ENCODE data around the gene CPNE7.

The CPNE7 gene

DNA sequence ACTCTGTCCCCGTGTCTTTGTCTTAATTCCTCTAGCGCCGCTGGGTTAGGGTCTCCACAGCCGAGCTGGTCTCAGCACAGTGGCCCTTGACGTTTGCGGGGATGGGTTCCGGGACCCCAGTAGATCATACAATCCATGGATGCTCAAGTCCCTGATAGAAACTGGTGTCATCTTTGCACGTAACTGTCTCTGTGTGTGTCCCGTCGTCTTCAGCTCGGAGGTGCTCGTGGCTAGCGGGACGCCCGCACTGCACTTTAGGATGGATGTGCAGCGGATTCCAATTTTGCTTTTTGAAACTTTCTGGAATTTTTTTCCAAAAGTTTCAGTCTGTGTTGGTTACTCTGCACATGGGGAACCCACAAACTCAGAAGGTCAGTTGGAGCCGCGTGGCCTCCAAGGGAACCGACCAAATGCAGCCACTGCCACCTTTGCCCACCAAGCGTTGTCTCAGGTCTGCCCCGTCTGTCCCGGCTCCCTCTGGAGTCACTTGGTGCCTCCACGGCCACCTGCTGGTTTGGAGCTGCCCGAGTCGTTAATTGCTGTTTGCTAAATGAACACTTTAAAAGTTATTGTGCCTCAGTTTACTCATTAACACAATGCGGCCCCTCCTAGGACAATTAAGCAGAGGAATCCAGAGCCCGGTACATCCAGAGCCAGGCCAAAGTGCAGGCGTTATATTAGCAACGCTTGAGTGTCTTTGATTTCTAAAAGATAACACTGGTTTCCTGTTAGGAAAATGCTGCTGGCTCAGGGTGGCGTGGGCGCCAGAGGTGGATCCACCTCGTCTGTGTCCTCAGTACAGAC, 32.6 kb downstream of the CPNE7 start:
- DNase-seq, result no peak

DNA sequence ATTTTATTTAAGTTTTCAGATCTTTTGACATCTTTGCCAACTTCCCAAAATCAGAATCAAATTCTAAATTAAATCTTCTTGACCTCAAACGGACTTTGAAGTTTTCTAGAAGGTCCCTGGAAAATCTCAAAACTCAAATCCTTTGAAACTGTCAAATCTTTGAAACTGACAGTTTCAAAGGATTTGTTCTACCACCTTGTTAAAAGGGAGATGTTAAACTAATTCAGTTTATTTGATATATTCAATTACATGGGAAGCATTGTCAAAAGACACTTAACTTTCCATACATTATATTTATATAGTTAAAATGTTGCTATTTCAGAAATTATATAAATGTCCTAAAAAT, 34.5 kb downstream of the CPNE7 start:
- no peak for DNase-seq

DNA sequence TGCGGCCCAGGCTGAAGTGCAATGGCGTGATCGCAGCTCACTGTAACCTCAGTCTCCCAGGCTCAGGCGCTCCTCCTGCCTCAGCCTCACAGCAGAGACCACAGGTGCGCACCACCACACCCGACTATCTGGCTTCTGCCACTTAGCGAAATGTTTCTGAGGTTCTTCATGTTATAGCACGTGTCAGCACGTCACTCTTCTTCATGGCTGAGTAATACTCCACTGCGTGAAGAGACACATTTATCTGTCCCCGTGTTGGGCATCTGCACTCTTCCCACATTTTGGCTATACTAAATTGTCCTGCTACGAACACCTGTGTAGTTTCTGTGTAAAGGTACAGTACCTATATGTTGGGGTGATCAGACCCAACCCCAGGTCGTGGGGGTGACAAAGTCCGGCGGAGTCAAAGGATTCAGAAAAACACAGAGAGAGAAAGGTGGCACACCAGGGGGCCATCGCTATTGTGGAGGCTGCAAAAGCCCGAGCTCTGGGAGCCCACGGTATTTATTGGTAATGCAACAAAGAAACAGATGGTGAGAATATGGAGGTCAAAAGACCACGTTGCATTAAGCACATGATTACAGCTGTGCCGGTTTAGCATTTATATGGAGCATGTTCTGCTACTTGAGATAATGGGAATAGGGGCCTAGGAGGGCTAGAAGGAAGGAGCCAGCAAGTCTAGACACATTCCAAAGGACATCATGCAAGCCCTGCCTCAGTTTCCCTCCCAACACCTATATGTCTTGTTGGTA, 37.0 kb downstream of the CPNE7 start:
- DNase-seq, result no peak

DNA sequence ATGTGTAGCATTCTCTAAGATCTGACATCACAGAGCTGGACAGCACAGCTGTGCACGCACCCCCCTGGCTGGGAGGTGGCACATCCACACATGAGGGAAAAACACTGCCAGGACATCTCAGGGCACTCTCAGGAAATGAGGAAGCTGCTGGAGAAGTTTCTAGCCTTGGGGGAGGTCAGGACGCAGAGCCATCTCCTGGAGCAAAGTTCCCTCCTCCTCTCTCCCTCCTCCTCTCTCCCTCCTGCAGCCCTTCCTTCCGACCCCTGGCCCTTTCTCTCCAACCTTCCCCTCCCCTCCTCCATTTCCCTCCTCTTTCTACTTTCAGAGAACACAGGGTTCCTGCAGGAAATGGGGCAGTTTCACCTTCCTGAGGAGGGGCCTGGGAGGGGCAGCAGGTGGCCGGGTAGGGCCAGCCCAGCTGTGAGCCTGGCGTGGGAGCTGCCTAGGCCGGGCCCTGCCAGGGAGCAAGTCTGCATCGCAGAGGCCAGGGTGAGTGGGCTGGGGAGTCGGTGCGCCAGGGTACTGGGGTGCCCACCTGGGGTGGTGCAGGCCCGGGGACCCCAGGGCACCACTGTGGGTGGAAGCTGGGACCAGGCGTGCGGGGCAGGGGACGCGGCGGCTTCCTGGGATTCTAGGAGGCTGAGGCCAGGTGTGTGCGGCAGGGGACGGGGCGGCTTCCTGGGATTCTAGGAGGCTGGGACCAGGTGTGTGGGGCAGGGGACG, 37.8 kb downstream of the CPNE7 start, which contains the start of gene DPEP1:
DPEP1 (plus strand) TSS at position 412 of the 723 bp plus-strand sequence. CDS start 16,769 bp downstream, outside the sequence.
- DNase-seq, result no peak

DNA sequence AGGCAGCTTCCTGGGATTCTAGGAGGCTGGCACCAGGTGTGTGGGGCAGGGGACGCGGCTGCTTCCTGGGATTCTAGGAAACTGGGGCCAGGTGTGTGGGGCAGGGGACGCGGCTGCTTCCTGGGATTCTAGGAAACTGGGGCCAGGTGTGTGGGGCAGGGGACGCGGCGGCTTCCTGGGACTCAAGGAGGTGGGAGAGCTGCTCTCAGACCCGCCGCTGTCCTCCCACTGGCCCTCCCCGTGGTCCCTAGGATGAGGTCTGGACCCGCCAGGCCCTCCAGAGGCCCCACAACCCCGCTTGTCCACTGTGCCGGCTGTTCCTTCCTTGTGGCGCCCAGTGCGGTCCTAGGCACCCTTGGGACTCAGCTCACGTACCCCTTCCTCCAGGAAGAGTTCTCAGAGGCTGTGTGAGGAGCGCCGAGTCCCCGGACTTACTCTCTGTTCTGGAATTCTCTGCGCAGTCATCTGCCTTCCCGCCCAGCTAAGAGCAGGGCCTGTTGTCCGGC, 38.4 kb downstream of the CPNE7 start:
- no peak for DNase-seq

DNA sequence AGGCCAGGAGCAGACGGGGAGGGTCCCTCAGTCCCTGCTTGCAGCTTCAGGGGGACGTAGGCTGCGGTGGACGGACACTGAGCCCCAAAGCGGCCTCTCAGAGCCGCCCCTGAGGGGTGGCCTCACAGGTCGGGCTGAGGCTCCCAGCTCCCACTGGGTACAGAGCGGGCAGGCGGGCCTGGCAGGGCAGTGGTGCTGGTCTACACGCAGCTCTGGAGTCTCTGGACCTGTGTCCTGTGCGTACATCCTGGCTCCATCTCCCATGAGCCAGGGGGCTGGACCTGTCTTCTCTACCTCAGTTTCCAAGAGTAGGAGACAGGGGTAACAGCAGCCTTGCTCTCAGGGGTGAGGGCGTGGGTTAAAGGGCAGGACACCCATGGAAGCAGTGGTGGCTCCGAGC, 39.6 kb downstream of the CPNE7 start:
- no peak for DNase-seq

DNA sequence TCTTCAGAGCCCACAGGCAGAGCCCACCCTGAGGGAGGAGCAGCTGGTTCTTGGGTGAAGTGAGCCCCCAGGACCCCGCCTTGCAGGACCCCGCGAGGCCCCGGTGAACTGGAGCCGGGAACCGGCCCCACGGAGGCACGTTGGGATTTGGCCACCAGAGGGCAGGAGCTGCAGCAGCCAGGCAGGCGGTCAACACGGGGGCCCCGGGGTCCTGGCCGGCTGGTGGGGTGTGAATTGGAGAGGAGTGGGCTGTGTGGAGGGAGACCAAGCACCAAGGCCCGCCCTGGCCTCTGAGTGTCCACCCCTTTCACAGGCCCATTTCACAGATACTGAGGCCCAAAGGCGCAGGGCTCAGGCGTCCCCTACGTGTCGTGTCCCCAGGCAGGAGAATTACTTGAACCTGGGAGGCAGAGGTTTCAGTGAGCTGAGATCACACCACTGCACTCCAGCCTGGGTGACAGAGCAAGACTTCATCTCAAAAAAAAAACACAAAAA, 40.1 kb downstream of the CPNE7 start:
- DNase-seq, result peak in 1 of 2 donors; percentile 47

DNA sequence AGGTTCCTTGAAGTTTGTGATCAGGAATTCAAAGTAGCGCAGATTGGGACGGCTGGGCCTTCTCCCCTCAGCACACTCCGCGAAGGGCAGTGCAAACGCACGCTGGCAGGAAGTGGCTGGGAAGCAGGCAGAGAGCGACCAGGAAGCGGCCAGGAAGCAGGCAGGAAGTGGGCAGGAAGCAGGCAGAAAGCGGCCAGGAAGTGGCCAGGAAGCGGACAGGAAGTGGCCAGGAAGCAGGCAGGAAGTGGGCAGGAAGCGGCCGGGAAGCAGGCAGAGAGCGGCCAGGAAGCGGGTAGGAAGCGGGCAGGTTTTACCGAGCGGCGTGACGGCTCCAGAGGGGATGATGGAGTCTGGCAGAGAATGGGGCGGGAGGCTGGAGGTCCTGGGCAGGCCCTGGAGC, 41.1 kb downstream of the CPNE7 start:
- peak; percentile 13 to 55 for DNase-seq

DNA sequence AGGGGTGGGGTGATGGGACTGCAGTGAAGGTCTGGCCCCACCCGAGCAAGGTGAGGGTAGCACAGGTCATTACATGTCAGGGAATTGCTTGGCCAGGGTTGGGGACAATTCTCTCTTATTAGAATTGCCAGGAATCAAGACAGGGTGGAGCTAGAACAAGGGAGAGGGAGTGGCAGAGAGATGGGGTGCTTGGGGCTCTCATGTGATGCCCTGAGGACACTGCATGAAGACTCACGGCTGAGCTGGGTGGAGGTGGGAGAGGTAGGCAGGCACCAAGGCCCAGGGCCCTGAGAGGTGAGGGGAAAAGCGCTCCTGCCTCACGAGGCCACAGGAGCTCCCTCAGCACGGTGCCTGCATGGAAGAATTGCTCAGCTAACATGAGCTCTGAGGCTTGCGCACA, 41.5 kb downstream of the CPNE7 start:
- no peak for DNase-seq

DNA sequence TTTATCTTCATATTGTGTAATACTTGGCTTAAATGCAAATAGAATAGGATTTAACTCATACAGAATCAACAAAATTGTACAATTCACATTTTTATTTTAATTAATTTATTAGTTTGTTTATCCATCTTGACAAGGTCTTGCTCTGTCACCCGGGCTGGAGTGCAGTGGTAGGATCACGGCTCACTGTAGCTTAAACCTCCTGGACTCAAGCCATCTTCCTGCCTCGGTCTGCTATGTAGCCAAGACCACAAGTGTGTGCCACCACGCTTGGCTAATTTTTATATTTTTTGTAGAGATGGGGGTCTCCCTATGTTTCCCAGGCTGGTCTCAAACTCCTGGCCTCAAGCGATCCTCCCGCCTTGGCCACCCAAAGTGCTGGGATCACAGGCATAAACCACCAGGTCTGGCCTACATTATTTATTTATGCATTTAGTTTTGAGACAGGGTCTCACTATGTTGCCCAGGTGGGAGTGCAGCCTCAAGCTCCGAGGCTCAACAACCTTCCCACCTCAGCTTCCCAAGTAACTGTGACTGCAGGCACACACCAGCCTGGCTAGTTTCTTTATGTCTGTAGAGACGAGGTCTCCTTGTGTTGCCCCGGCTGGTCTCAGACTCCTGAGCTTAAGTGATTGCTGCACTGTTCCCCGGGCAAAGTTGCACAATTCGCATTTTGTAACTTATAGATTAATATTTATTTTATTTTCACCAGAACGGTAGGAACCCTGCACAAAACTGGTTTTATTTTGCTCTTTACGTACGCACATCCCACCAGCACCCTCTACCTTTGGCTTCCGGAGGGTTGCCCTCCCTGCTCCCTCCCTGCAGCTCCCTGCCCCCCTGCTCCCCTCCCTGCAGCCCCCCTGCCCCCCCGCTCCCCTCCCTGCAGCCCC, 42.8 kb downstream of the CPNE7 start:
- no peak for DNase-seq

DNA sequence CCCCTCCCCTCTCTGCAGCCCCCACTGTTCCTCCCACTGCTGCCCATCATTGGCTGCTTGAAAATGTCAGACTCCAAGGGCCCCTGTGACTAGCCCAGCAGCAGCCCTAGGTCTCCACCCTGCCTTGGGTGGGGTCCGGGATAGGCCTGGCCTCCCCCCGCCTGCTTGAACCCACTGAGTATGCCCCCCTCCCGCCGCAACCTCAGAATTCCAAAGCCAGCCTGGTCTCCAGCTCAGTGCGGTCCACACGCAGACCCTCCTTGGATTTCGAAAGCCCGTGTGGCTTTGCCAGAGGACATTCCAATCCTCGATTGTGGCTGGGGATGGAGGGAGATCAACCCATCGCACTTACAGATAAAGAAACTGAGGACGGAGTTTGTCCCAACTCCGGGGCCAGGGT, 44.3 kb downstream of the CPNE7 start:
- no peak for DNase-seq

DNA sequence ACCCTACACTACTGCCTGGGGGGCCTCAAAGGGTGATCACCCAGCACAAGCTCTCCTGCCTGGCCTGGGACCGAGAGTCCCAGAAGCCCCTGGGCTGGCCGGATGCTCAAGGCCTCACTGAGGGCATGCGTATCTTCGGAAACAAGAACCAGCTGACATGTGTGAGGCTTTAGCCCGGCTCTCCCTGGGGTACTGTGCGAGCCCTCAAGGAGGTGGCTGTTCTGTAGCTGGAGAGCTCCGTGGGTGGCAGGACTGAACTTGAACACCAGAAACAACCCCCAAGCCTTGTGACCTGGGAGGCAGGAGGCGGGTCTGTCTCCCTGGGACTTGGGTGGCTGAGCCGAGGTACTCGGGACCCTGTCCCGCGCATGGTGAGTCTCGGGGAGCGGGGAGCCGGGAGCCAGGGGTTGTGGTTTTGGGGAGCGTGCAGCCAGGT, 44.9 kb downstream of the CPNE7 start:
- no peak for DNase-seq

DNA sequence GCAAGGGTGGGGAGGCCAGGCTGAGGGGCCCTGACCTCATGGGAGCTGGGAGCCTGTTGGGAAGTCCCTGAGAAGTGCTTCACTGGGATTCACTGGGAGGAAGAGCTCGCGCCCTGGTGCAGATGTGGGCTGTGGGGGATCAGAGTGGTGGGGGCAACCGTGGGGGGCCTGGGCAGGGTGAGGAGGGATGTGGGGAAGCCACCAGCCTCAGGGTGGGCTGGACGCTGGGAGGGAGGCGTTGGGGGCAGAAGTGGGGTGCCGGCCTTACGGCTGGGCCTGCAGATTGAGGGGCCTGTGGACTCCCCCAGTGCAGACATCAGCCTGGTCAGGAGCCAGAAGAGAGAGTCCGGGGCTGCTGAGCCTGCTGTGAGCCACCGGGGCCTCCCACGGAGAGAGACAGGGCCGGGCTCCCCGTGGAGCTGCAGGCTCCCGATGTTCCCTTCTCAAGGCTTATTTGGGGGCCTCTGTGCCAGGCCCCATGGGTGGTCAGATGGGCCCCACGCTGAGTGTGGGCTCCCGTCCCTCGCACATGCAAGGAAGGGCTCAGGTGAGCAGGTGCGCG, 45.7 kb downstream of the CPNE7 start:
- no peak for DNase-seq

DNA sequence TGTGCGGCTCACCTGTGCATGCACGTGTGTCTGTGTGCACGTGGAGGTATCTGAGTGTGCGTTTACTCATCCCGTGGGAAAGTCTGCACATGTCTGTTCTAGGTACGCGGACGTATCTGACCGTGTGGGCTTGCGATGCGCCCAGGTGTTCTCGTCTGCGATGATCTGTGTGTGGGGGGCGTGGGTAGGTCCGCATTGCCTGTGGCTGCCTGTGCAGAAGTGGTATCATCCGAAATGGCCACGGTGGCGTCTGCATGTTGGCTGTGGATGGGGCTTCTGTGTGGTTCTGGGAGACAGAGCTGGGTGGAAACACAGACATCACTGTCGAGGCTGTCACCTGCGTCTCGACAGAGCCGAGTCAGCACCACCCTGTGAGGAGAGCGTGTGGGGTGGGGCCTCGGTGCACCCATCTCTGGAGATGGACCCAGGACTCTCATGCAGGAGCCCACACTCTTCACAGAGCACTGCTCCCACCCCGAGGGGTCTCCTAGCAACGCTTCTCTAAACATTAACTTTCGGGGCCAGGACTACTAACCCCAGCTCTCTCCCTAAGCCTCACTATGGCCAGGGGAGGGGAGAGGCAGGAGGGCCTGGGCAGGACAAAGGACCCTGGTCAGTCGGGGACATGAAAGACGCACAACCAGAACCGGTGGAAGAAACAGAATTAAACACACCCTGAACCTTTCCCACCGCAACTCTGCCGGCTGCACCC, 46.3 kb downstream of the CPNE7 start:
- no peak for DNase-seq

DNA sequence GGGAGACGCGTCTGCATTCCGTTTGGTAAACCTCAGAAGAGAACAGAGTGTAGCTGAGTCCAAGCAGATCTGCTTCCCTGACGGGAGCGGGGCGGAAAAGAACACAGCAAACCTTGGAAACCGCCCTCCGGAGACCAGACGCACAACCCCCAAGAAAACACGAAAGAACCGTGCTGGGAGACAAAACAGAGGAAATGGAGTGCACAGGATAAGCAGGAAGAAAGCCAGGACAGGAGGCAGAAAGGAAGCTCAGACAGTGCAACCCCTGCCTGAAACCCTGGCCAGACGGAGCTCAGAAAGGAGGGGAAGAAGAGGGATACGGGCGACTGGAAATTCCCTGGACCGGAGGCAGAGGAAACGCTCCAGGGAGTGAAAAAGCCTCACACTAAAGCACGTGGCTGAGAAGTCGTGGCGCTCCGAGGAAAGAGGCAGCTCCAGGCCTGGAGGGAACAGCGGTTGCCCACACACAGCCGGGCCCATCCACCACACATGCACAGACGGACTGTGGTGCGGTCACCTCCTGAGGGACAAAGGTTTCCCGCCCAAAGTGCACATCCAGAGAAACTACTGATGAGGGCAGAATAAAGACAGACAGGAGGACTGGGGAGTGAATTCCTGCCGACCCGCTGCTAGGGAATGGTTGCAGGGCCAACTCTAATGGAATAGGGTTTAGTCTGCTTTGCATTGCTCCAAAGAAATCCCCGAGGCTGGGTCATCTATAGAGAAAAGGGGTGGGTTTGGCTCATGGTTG, 48.1 kb downstream of the CPNE7 start:
- DNase-seq, result no peak

DNA sequence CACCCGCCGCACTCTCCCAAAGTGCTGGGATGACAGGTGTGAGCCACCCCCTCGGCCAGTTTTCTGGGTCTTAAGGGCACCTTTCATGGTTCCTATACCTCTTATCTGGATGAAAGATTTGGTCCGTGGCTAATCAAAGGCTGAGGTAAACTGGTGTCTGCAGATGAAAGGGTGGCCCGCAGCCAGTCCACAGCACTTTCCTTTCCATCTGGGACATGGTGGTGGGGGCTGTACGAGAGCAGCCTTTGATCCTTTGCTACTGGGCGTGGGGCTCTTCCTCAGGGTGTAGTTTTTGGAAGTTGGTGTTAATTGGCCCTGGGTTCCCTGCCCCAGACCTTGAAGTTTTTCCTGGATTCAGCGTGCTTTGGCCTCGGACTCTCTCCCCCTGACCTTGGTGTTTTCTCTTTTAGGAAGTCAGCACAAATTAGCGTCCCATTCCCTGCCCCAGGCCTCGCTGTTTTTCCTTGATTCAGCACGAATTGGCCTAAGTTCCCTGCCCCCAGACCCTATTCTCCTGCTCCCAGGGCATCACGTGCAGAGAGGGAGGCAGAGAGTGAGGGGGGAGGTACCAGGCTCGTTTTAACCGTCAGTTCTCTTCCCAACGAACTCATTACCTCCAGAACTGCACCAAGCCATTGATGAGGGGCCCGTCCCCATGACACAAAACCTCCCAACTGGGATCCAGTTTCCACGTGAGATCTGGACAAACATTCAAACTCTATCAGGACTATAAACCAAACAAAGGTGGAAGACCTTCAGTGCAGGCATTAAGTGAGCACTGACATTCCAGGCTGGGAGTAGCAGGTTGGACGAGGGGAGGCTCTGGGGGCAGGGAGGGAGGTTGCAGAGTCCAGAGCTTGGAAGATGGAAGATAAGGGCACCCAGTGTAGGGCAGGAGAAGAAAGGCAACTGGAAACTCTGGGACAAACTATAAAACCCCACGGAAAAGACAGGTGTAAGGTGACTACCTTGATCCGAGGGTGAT, 49.5 kb downstream of the CPNE7 start:
- DNase-seq, result no peak

DNA sequence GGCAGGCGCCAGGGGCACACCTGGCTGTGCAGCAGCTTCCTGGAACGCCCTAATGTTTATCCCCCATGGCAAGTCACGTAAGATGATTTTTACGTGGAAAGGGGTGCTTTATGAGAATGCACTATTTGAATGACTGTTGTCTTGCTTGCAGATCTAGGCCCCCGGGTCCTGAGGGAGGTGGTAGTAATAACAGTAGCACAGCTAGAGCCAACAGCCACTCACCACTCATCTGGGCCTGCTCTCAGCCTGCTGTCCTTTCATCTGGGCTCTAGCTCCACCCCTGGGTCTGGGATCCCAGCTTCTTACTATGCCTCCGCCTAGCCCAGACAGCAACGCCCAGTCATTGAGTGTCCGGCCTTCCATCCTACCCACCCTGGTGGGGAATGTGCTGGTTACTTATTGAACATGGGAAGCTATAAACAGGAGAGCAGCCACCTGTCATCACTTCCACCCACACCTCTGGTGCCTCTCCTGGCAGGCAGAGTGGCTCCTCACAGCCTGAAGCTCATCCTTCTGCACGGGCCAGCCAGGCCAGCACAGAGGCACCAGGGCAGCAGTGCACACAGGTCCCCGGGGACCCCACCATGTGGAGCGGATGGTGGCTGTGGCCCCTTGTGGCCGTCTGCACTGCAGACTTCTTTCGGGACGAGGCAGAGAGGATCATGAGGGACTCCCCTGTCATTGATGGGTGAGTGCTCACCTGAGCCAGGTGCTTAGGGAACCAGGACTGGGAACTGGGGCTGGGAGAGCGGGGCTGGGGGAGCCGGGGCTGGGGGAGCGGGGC, 54.5 kb downstream of the CPNE7 start:
- DNase-seq, result no peak

DNA sequence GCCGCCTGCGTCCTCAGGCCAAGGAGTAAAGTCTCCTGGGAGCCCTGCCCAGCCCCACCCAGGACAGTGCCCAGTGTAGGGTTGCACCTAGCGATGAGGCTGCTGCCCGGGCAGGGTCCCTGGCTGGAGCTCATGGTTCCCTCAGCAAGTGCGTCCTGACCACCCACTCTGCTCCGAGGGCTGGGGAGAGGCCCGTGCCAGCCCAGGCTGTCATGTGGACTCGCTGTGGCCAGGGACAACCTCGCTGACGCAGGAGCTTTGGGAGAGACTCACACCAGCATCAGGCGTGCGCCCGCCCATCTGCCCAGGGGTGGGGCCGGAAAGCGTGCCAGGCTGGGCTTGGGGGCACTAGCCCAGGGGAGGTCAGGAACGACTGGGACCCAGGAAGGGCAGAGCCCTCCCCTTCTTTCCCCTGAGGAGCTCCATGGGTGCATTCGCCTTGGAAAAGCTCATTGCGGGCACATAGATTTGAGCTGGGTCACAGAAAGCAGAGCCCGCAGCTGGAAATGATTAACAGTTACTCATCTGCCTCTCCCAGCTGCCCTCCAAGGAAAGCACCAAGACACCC, 57.6 kb downstream of the CPNE7 start:
- DNase-seq, result no peak
